PC-3 (cell line): ENCODE measurements around the gene PCDHGA4. TPM values are rescaled to one million over a fixed set of nuclear protein-coding genes. Genes with fewer than 3 reads are reported as not detected.
"Not testable (repeated sequence)": the region's sequence is repeated elsewhere in the genome, so short reads cannot be mapped to it uniquely, and the experiment has no call there.

Experiments
- ATAC-seq: fragments of 200-7000 bp; cut with Tn5 transposase; 2 replicates; pipeline ENCODE4 v1.9.1; 2020; ENCODE audit warnings: mild to moderate bottlenecking, moderate library complexity
- BruUV-seq: library from RNA; stranded (reverse); fragments of 400-500 nt; replicated peaks from 2 replicates; lab custom pipeline; 2021; lab: Mats Ljungman, UMichigan
- CTCF ChIA-PET: fragments of 300-600 bp; sonication (Branson Sonifier 250); formaldehyde crosslinking; loops from one replicate; lab custom pipeline; 2022; ENCODE audit warnings: antibody characterized with exemption; lab: Charles Lee
- POLR2A ChIA-PET: fragments of 300-600 bp; sonication (Branson Sonifier 250); formaldehyde crosslinking; loops from one replicate; lab custom pipeline; 2022; ENCODE audit warnings: antibody characterized with exemption; ENCODE audit not compliant: unreplicated experiment; lab: Charles Lee
- DNase-seq: peaks from one replicate; pipeline ENCODE4 v3.0.0-alpha.2; 2015
- H2AFZ ChIP-seq: fragments of 300-600 bp; sonication (generic); 2 replicates; pipeline ENCODE4 v1.6.0; 2016; ENCODE audit warnings: antibody characterized with exemption, low read length
- H3F3A ChIP-seq: fragments of 300-600 bp; sonication (generic); one replicate; pipeline ENCODE4 v1.6.0; 2017; ENCODE audit warnings: antibody characterized with exemption, low read length, control low read depth, mild to moderate bottlenecking; ENCODE audit not compliant: unreplicated experiment
- H3K27ac ChIP-seq: fragments of 300-600 bp; sonication (generic); 2 replicates; pipeline ENCODE4 v1.5.1; 2016; ENCODE audit warnings: mild to moderate bottlenecking, low read length
- H3K27me3 ChIP-seq: fragments of 300-600 bp; sonication (generic); 2 replicates; pipeline ENCODE4 v1.6.1; 2016; ENCODE audit warnings: low read length, mixed read lengths
- H3K36me3 ChIP-seq: fragments of 300-600 bp; sonication (generic); 2 replicates; pipeline ENCODE4 v1.6.1; 2016; ENCODE audit warnings: low read depth, mixed run types, low read length, mixed read lengths
- H3K4me1 ChIP-seq: fragments of 300-600 bp; sonication (generic); 2 replicates; pipeline ENCODE4 v1.5.1; 2016; ENCODE audit warnings: low read length; ENCODE audit not compliant: insufficient read depth
- H3K4me2 ChIP-seq: fragments of 300-600 bp; sonication (generic); 2 replicates; pipeline ENCODE4 v1.6.0; 2016; ENCODE audit warnings: low read length
- H3K4me3 ChIP-seq: fragments of 300-600 bp; sonication (generic); 2 replicates; pipeline ENCODE4 v1.5.1; 2016; ENCODE audit warnings: mild to moderate bottlenecking, low read length, mixed read lengths
- H3K79me2 ChIP-seq: fragments of 300-600 bp; sonication (generic); 2 replicates; pipeline ENCODE4 v1.6.1; 2017; ENCODE audit warnings: low read length, mixed read lengths
- H3K9ac ChIP-seq: fragments of 300-600 bp; sonication (generic); 2 replicates; pipeline ENCODE4 v1.6.0; 2016; ENCODE audit warnings: mild to moderate bottlenecking, low read length
- H3K9me2 ChIP-seq: fragments of 300-600 bp; sonication (generic); replicated peaks from 2 replicates; pipeline ENCODE4 v1.6.1; 2016; ENCODE audit warnings: mixed run types, low read length, mixed read lengths
- H3K9me3 ChIP-seq: fragments of 300-600 bp; sonication (generic); 2 replicates; pipeline ENCODE4 v1.6.1; 2016; ENCODE audit warnings: low read length, mixed read lengths
- H4K20me1 ChIP-seq: fragments of 300-600 bp; sonication (generic); 2 replicates; pipeline ENCODE4 v1.6.1; 2016; ENCODE audit warnings: low read length, mixed read lengths
- CTCF ChIP-seq: fragments of 300-600 bp; sonication (generic); conservative IDR thresholded peaks from 2 replicates; pipeline ENCODE4 v1.5.1; 2017; ENCODE audit warnings: antibody characterized with exemption, low read depth, mild to moderate bottlenecking, low read length
- EZH2 ChIP-seq: fragments of 300-600 bp; sonication (generic); IDR thresholded peaks from one replicate; pipeline ENCODE4 v1.6.1; 2017; ENCODE audit warnings: antibody characterized with exemption, mild to moderate bottlenecking, low read length; ENCODE audit not compliant: unreplicated experiment
- EZH2phosphoT487 ChIP-seq: fragments of 300-600 bp; sonication (generic); IDR thresholded peaks from 2 replicates; pipeline ENCODE4 v1.6.1; 2018; ENCODE audit warnings: mild to moderate bottlenecking, antibody characterized with exemption, low read length, borderline replicate concordance
- intact Hi-C: fragments of 100-400 bp; cut with micrococcal nuclease; formaldehyde crosslinking; loops from 2 replicates; pipeline ENCODE4 v1.9.0; 2023
- total RNA-seq: library from RNA; depleted of rRNA; stranded (reverse); fragments of >200 nt; gene quantifications from 2 replicates; pipeline ENCODE4 v1.2.3, GENCODE V29; 2014

The PCDHGA4 gene
- total RNA-seq, 1 experiment from 2014 or later, result 0.04 TPM

DNA sequence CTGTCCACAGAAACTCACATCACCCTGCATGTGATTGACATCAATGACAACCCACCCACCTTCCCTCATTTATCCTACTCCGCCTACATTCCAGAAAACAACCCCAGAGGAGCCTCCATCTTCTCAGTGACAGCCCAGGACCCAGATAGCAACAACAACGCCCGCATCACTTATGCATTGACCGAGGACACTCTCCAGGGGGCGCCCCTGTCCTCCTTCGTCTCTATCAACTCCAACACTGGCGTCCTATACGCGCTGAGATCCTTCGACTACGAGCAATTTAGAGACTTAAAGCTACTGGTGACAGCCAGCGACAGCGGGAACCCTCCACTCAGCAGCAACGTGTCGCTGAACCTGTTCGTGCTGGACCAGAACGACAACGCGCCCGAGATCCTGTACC lies 9.5 kb upstream of the PCDHGA4 start:
- CTCF ChIA-PET, result no interaction called here

DNA sequence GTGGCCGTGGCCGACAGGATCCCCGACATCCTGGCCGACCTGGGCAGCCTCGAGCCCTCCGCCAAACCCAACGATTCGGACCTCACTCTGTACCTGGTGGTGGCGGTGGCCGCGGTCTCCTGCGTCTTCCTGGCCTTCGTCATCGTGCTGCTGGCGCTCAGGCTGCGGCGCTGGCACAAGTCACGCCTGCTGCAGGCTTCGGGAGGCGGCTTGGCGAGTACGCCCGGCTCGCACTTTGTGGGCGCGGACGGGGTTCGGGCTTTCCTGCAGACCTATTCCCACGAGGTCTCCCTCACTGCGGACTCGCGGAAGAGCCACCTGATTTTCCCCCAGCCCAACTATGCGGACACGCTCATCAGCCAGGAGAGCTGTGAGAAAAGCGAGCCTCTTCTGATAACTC lies 8.8 kb upstream of the PCDHGA4 start:
- intact Hi-C loops, H3K9me2 ChIP-seq, H4K20me1 ChIP-seq, DNase-seq, H3K4me1 ChIP-seq, H3K36me3 ChIP-seq, H3K4me3 ChIP-seq, H3K79me2 ChIP-seq, H2AFZ ChIP-seq, ATAC-seq, H3K27ac ChIP-seq, H3K27me3 ChIP-seq, BruUV-seq, CTCF ChIA-PET, H3K9ac ChIP-seq, H3F3A ChIP-seq, H3K9me3 ChIP-seq, H3K4me2 ChIP-seq: not testable (repeated sequence)
- POLR2A ChIA-PET, result interaction anchor here (0.6 kb wide), 1 partner anchor 245 kb away, joined by 4 read pairs; no protein-coding TSS in a partner anchor

More for the DNA sequence above, 9.5 kb upstream of the PCDHGA4 start:
- Histone ChIP-seq H3K79me2 (no peaks in the 10 kb centered on the region), H3K27ac (no peak overlapping the region), H3K9me2 (no peaks in the 10 kb centered on the region), H4K20me1 (no peaks in the 10 kb centered on the region), H3K4me3 (no peak overlapping the region), H2AFZ (no peak overlapping the region), H3K36me3 (no peaks in the 10 kb centered on the region), H3K4me1 (no peaks in the 10 kb centered on the region), H3K9me3 (no peaks in the 10 kb centered on the region), H3F3A (no peaks in the 10 kb centered on the region), H3K27me3 (no peaks in the 10 kb centered on the region), H3K9ac (no peak overlapping the region), H3K4me2 (no peak overlapping the region)
- TF ChIP-seq EZH2phosphoT487 (no peak), EZH2 (no peak), CTCF (no peak)
- intact Hi-C loops, result no loop called here
- BruUV-seq, result no TSS peak
- POLR2A ChIA-PET, result no interaction called here
- no peak for ATAC-seq
- no peak for DNase-seq

- DNase-seq, result no peak
Measured at GRCh38 chr5:141349917-141350619, 4.8 kb upstream of the PCDHGA4 start, which contains the start of gene PCDHGB1. Gene PCDHGB1, plus strand, starts transcription at chr5:141350099. Its CDS starts 162 bp downstream, at chr5:141350261.

More at GRCh38 chr5:141349917-141350619, 4.8 kb upstream of the PCDHGA4 start, which contains the start of gene PCDHGB1:
- Histone ChIP-seq H3K4me2 (no peak within 1 kb of the TSS), H3K4me3 (no peak within 1 kb of the TSS), H2AFZ (no peak within 1 kb of the TSS), H3K9me3 (no peaks in the 10 kb centered on the region), H3K9me2 (no peaks in the 10 kb centered on the region), H3K36me3 (no peaks in the 10 kb centered on the region), H3K9ac (no peak within 1 kb of the TSS), H3K27ac (no peak within 1 kb of the TSS), H3K27me3 (no peaks in the 10 kb centered on the region), H3K79me2 (no peaks in the 10 kb centered on the region), H4K20me1 (no peaks in the 10 kb centered on the region), H3F3A (no peaks in the 10 kb centered on the region), H3K4me1 (no peaks in the 10 kb centered on the region)
- BruUV-seq, result no TSS peak
- TF ChIP-seq EZH2 (no peak), EZH2phosphoT487 (no peak), CTCF (no peak)
- ChIA-PET CTCF (no interaction called here), POLR2A (no interaction called here)
- intact Hi-C loops, result no loop called here
- ATAC-seq, result no peak
